PC-3 (cell line): ENCODE data around the gene ENKD1.

Experiments used
- EZH2 ChIP-seq: fragments of 300-600 bp; sonication (generic); IDR thresholded peaks from one replicate; pipeline ENCODE4 v1.6.1; 2017; ENCODE audit warnings: antibody characterized with exemption, mild to moderate bottlenecking, low read length; ENCODE audit not compliant: unreplicated experiment
- EZH2phosphoT487 ChIP-seq: fragments of 300-600 bp; sonication (generic); IDR thresholded peaks from 2 replicates; pipeline ENCODE4 v1.6.1; 2018; ENCODE audit warnings: mild to moderate bottlenecking, antibody characterized with exemption, low read length, borderline replicate concordance
- TF ChIP-seq, protein P1 (sequence below): fragments of 300-600 bp; sonication (generic); conservative IDR thresholded peaks from 2 replicates; pipeline ENCODE4 v1.5.1; 2017; ENCODE audit warnings: antibody characterized with exemption, low read depth, mild to moderate bottlenecking, low read length

GRCh38 chr16:67652578-67653127 lies 13.9 kb downstream of the ENKD1 start:
- TF ChIP-seq, protein P1, sequence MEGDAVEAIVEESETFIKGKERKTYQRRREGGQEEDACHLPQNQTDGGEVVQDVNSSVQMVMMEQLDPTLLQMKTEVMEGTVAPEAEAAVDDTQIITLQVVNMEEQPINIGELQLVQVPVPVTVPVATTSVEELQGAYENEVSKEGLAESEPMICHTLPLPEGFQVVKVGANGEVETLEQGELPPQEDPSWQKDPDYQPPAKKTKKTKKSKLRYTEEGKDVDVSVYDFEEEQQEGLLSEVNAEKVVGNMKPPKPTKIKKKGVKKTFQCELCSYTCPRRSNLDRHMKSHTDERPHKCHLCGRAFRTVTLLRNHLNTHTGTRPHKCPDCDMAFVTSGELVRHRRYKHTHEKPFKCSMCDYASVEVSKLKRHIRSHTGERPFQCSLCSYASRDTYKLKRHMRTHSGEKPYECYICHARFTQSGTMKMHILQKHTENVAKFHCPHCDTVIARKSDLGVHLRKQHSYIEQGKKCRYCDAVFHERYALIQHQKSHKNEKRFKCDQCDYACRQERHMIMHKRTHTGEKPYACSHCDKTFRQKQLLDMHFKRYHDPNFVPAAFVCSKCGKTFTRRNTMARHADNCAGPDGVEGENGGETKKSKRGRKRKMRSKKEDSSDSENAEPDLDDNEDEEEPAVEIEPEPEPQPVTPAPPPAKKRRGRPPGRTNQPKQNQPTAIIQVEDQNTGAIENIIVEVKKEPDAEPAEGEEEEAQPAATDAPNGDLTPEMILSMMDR, result no peak
- no peak for TF ChIP-seq EZH2
- TF ChIP-seq EZH2phosphoT487, result no peak
